Stimulated activated CD4-positive, alpha-beta T cell treated with anti-CD3 and anti-CD28 coated beads, Interleukin-4, amount 100 ng/mL, for 1 hour (primary cell): ENCODE data around the gene DCHS2.

Experiments used
- DNase-seq: peaks from one replicate; pipeline ENCODE4 v3.0.0-alpha.2; 2020

DCHS2 gene

GRCh38 chr4:154491341-154492271, at the start of gene DCHS2:
TSS of gene DCHS2 (minus strand) at chr4:154491799. CDS start at chr4:154491355, 444 bp downstream.
- DNase-seq, result peak; percentile 3

GRCh38 chr4:154534296-154534695, 42.7 kb upstream of the DCHS2 start:
- DNase-seq, result no peak

- DNase-seq, result no peak
Observed at GRCh38 chr4:154529728-154530519, 38.3 kb upstream of the DCHS2 start.

GRCh38 chr4:154528869-154529268, 37.3 kb upstream of the DCHS2 start:
- no peak for DNase-seq

- no peak for DNase-seq
Observed at GRCh38 chr4:154527308-154527707, 35.7 kb upstream of the DCHS2 start.

- no peak for DNase-seq
Observed at GRCh38 chr4:154526151-154526550, 34.6 kb upstream of the DCHS2 start.

GRCh38 chr4:154521607-154522006, 30.0 kb upstream of the DCHS2 start:
- no peak for DNase-seq

GRCh38 chr4:154519214-154519613, 27.6 kb upstream of the DCHS2 start:
- DNase-seq, result no peak

GRCh38 chr4:154517591-154517990, 26.0 kb upstream of the DCHS2 start:
- no peak for DNase-seq

GRCh38 chr4:154516318-154517029, 24.9 kb upstream of the DCHS2 start:
- DNase-seq, result no peak

GRCh38 chr4:154511981-154512380, 20.4 kb upstream of the DCHS2 start:
- no peak for DNase-seq

GRCh38 chr4:154511548-154511947, 19.9 kb upstream of the DCHS2 start:
- no peak for DNase-seq

GRCh38 chr4:154507156-154507555, 15.6 kb upstream of the DCHS2 start:
- DNase-seq, result no peak

GRCh38 chr4:154506253-154506652, 14.7 kb upstream of the DCHS2 start:
- no peak for DNase-seq

- no peak for DNase-seq
Observed at GRCh38 chr4:154503598-154503997, 12.0 kb upstream of the DCHS2 start.

- no peak for DNase-seq
Observed at GRCh38 chr4:154502111-154502510, 10.5 kb upstream of the DCHS2 start.

GRCh38 chr4:154497889-154498288, 6.3 kb upstream of the DCHS2 start:
- no peak for DNase-seq

GRCh38 chr4:154495867-154496266, 4.3 kb upstream of the DCHS2 start:
- DNase-seq, result no peak

- no peak for DNase-seq
Observed at GRCh38 chr4:154492288-154492687, 689 bp upstream of the DCHS2 start.

GRCh38 chr4:154490583-154491340, 837 bp downstream of the DCHS2 start:
- no peak for DNase-seq

- DNase-seq, result no peak
Observed at GRCh38 chr4:154490234-154490582, 1.4 kb downstream of the DCHS2 start.

- no peak for DNase-seq
Observed at GRCh38 chr4:154489558-154490233, 1.9 kb downstream of the DCHS2 start.
